ENCODE measurements around the gene CLIP4. TPM values are rescaled to one million over a fixed set of nuclear protein-coding genes. Genes with fewer than 3 reads are reported as not detected.

CLIP4 gene
- total RNA-seq, 4 donors from 2014 or later = 45.4 to 84.0 (median 61.3) TPM

- TF ChIP-seq CTCF (IDR thresholded peaks at IDR 0.05) = no peak
- no peak for ATAC-seq (ENCODE audit: low FRiP score)
- no peak for DNase-seq (ENCODE audit: low spot score)
Measured at GRCh38 chr2:29235411-29235810, 120.2 kb downstream of the CLIP4 start.

- DNase-seq (ENCODE audit: low spot score) (no peak), ATAC-seq (ENCODE audit: low FRiP score) (no peak)
- TF ChIP-seq CTCF (IDR thresholded peaks at IDR 0.05) = no peak
Measured at GRCh38 chr2:29236074-29236473, 120.9 kb downstream of the CLIP4 start.

- ATAC-seq (ENCODE audit: low FRiP score) (no peak), DNase-seq (ENCODE audit: low spot score) (no peak)
- no peak for TF ChIP-seq CTCF (IDR thresholded peaks at IDR 0.05)
Measured at GRCh38 chr2:29238497-29238896, 123.3 kb downstream of the CLIP4 start.

Other genes starting within 250 kb of the CLIP4 start
- 10 to 100 TPM in 1 of 4 donors, 1 to 10 TPM in 3; 5.7 to 11.7 (median 8.8) TPM for gene TRMT61B, start 245.1 kb upstream of the CLIP4 start, total RNA-seq
- gene WDR43, start 220.7 kb upstream of the CLIP4 start, total RNA-seq = 100 to 1,000 TPM in 1 of 4 donors, 10 to 100 TPM in 3; 41.6 to 156 (median 68.3) TPM
- gene TOGARAM2, start 134.1 kb upstream of the CLIP4 start, total RNA-seq = 10 to 100 TPM in 1 of 4 donors, 1 to 10 TPM in 1, under 1 TPM in 2; 0.19 to 10.4 (median 0.96) TPM
- gene PCARE, start 40.9 kb upstream of the CLIP4 start, total RNA-seq = under 1 TPM in 1 of 4 donors, not detected in 3; 0.09 TPM